ENCODE results near the gene MAP1LC3B2.

Gene MAP1LC3B2

GRCh38 chr12:116595672-116596071 is 36.5 kb downstream of the MAP1LC3B2 start:
- DNase-seq (ENCODE audit: low read depth), result no peak

DNA sequence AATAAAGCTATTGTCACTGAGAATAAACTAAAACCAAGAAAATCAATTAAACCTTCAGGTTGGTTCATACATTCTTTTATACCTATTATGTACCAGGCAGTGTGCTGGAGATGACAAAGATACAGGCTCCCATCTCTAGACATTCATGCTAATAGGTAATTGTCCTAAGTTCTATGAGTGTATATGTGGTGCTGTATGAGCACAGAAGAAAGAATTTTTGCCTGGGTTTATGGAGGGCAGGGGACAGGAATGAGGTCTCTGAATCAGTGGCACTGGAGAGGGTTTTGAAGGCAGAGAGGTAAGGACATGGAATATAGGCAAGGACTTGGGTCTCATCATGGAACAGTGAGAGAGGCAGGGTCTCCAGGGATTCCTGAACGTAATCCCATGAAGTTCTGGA is 38.7 kb downstream of the MAP1LC3B2 start:
- no peak for DNase-seq (ENCODE audit: low read depth)

GRCh38 chr12:116598311-116599284 is 39.4 kb downstream of the MAP1LC3B2 start:
- DNase-seq (ENCODE audit: low read depth), result no peak

- no peak for DNase-seq (ENCODE audit: low read depth)
Measured at GRCh38 chr12:116599285-116600136, 40.3 kb downstream of the MAP1LC3B2 start.

- no peak for DNase-seq (ENCODE audit: low read depth)
Measured at GRCh38 chr12:116600959-116601918, 42.1 kb downstream of the MAP1LC3B2 start.

GRCh38 chr12:116601933-116602810 is 43.0 kb downstream of the MAP1LC3B2 start:
- DNase-seq (ENCODE audit: low read depth), result no peak

DNA sequence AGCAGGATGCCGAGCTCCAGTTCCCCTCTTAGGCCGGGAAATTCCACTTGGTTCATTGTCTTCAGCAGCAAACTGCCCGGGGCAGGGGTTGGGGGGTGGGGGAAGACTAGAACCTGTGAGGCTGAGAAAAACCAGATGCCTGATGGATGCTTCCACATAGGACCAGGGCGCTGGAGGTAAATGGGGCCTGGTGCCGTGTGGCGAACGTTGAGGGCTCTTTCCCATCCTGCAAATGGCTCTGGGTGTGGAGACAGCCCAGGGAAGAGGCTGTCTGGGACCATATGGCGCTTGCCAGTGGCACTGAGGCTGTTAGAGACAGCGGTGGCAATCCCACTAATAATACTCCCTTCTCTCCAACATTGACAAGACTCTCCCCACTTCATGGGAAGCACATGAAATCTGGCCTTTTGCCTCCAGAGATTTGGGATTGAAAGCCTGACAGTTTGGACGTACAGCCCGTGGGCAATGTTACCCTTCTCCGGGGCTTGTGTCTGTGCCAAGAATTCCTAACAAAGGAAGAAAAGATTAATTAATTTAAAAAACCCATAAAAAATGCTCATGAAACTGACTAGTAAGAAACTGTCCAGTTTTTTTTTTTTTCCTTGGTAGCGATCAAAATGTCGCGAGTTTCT is 44.5 kb downstream of the MAP1LC3B2 start:
- DNase-seq (ENCODE audit: low read depth), result no peak

GRCh38 chr12:116604178-116604895 is 45.2 kb downstream of the MAP1LC3B2 start:
- DNase-seq (ENCODE audit: low read depth), result no peak

GRCh38 chr12:116604951-116605641 is 45.9 kb downstream of the MAP1LC3B2 start:
- DNase-seq (ENCODE audit: low read depth), result no peak

DNA sequence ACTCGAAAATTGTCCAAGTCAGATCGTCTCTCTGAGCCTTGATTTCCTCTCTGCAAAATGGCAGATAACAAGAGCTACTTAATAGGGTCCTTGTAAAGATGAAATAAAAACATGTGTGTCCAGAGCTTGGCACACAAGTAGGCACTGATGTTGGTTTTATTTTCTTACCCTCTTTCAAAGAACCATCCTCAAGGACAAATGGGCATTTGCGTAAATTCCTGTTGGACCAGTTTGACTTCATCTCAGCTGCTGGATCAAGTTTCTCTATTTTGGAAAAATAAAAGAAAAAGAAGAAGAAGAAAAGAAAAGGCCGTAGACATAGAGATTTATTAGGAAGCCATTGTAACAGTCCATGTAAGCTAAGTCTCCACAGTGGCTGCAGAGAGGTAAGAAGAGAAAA is 47.2 kb downstream of the MAP1LC3B2 start:
- DNase-seq (ENCODE audit: low read depth), result no peak

DNA sequence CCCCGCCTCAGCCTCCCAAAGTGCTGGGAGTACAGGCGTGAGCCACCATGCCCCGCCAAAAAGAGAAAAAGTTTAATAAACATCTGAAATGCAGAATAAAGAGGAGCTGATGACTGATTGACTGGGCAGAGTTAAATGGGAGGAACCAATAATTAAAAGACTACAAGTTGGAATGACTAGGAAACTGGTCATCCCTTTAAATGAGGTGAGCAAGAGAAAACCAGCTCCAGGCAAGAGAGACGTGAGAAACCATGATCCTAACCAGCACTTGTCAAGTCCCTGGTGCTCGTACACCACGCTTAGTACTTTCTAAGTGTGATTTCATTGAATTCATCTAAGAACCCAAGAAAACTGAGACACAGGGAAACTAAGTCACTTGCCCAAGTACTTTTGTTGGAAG is 47.9 kb downstream of the MAP1LC3B2 start:
- DNase-seq (ENCODE audit: low read depth), result no peak

- DNase-seq (ENCODE audit: low read depth), result no peak
Measured at GRCh38 chr12:116609319-116610114, 50.3 kb downstream of the MAP1LC3B2 start.

DNA sequence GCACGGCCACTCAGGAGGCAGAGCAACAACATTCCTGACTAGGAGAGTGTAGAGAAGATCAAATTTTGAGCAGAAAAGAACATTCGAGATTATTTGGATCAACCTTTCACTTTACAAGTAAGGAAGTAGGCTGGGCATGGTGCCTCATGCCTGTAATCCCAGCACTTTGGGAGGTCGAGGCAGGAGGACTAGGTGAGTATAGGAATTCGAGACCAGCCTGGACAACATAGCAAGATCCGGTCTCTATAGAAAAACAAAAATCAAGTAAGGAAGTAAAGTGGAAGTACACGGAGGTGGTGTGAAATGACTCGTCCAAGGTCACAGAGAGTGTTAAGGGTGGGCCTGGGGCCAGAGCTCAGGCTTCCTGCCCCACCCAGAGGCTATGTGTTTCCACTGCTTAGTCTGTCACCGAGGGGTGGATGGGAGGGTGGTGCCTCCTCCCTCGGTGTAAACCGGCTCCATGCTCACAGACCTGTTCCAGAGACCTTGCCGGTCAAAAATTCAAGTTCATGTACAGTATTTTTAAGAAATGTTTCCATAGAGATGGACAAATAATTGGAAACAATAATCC is 51.9 kb downstream of the MAP1LC3B2 start:
- DNase-seq (ENCODE audit: low read depth), result no peak

- no peak for DNase-seq (ENCODE audit: low read depth)
Measured at GRCh38 chr12:116612436-116612835, 53.3 kb downstream of the MAP1LC3B2 start.

DNA sequence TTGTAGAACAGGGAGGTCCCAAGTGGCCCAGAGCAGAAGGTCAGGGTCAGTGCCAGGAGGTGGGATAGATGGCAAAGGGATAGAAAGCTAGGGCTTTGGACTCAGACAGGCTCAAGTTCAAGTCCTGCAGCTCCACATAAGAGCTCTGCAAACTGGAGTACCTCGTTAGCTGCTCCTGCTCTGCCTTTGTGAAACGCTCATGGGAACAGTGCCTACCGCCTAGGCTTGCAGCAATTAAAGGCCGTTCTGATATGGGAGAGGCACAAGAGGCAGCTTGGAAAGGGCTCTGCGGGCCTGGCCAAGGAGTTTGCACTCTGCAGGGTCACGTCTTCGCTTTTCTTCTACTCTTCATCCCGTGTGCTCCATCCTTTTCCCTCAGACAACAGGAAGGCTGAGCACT is 54.1 kb downstream of the MAP1LC3B2 start:
- no peak for DNase-seq (ENCODE audit: low read depth)

DNA sequence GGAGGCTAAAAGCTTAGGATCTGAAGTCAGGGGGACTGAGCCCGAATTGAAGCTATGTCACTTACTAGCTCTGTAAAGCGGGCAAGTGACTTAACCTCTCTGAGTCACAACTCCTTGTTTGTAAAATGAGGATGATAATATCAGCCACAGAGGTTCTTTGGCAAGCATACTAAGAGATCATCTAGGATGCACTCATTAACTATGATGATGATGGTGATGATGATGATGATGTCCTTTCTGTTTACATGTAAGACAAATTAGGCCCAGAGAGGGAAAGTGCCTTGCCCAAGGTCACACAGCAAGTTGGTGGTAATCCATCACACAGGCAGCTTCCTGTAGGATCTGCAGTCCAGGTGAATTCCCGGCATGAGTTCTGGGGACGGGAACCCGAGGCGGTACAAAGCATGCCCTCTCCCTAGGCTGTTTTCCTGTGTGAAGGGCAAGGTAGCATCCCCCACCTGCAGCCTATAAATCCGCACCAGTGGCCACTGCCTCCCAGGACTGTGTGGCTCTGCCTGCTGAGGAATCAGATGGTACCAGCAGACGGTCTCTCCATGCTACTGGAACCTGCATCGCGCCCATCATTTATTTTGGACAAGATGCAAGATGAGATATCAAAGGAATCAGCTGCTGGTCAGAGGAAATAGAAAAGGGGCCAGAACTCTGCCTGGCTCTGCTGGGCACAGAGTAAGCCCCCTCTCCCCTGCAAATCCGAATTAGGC is 55.2 kb downstream of the MAP1LC3B2 start:
- DNase-seq (ENCODE audit: low read depth), result no peak

Measured in GM04504 (cell line).